ENCODE results near the gene GRIK3.

Gene GRIK3

GRCh38 chr1:36761113-36761512, 273.2 kb downstream of the GRIK3 start:
- no peak for DNase-seq (ENCODE audit: extremely low read depth, low read depth)
- H3K4me3 ChIP-seq (replicated peaks; ENCODE audit: low read depth, low read length), result no peak overlapping the region
- TF ChIP-seq, protein P1, sequence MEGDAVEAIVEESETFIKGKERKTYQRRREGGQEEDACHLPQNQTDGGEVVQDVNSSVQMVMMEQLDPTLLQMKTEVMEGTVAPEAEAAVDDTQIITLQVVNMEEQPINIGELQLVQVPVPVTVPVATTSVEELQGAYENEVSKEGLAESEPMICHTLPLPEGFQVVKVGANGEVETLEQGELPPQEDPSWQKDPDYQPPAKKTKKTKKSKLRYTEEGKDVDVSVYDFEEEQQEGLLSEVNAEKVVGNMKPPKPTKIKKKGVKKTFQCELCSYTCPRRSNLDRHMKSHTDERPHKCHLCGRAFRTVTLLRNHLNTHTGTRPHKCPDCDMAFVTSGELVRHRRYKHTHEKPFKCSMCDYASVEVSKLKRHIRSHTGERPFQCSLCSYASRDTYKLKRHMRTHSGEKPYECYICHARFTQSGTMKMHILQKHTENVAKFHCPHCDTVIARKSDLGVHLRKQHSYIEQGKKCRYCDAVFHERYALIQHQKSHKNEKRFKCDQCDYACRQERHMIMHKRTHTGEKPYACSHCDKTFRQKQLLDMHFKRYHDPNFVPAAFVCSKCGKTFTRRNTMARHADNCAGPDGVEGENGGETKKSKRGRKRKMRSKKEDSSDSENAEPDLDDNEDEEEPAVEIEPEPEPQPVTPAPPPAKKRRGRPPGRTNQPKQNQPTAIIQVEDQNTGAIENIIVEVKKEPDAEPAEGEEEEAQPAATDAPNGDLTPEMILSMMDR (IDR thresholded peaks at IDR 0.05; ENCODE audit: low read depth, low read length, missing control alignments), result no peak

DNA sequence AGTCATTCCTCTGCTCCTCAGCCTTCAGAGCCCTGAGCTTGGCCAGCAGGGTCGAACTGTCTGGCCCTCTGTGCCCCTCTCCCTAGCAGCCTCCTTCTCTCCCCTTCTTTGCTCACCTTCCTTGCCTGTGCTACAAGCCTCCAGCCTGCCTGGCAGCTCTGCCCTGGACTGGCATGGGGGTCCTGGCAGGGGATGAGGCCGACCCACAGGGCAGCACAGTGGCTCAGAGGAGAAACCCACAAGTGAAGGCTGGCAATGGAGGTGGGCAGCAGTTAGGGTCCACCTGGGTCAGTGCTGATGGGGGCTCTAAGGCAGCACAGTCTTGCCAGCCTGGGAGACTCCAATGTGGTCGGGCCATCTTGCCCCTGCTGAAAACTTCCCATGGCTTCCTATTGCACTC, 274.2 kb downstream of the GRIK3 start:
- no peak overlapping the region for H3K4me3 ChIP-seq (replicated peaks; ENCODE audit: low read depth, low read length)
- TF ChIP-seq, protein P1 (IDR thresholded peaks at IDR 0.05; ENCODE audit: low read depth, low read length, missing control alignments), result no peak
- no peak for DNase-seq (ENCODE audit: extremely low read depth, low read depth)

DNA sequence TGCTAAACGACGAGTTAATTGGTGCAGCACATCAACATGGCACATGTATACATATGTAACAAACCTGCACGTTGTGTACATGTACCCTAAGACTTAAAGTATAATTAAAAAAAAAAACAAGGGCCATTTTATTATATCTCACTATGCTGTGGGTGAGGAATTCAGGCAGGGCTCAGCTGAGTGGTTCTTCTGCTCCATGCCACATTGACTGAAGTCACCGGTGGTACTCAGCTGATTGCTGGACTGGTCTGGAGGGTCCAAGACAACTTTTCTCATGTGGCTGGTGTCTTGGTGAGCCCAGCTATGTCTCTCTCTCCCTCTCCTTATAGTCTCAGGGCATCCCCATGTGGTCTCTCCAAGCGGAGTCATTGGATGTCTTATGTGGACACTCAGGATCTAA, 275.0 kb downstream of the GRIK3 start:
- no peak for DNase-seq (ENCODE audit: extremely low read depth, low read depth)
- TF ChIP-seq, protein P1 (IDR thresholded peaks at IDR 0.05; ENCODE audit: low read depth, low read length, missing control alignments), result no peak
- no peak overlapping the region for H3K4me3 ChIP-seq (replicated peaks; ENCODE audit: low read depth, low read length)

DNA sequence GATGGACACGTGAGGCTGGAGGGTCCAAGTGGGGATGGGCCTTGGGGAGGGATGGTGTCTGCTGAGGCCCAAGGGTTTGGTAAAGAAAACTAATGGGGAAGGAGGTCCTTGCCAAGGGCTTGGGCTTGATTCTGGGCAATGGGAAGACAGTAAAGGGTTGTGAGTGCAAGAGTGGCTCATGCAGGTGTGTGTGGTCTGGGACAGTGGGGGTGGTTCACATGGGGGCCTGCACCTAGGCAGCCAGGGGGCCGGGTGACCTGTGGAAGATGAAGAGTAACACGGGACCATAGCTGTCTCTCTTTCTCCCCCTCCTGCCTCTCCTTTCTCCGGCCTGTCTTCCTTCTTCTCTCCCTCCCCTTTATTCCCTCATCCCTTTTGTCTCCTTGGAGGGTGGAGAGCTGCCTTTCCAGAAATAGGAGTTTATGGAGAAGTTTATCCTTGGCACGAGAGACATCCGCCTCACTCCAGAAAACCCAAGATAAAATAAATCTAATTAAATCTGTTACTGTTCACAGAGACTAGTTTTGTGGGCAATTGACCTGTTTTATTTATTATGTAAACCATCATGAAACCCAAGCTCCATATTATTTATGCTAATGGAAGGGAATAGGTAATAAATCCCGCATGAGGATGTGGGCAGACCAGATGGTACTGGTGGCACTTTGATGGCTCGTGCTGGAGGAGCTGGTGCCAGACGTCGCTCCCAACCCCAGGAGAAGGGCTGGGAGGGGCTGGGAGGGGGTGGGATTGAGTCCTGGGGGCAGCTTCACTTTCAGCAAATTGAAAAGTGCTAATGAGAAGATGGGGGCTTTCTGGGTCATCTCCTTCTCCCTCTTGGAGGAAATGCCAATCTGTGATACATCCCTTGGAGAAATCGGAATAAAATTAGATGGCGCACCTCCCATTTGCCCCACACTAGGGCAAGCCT, 278.7 kb downstream of the GRIK3 start:
- no peak for DNase-seq (ENCODE audit: extremely low read depth, low read depth)
- TF ChIP-seq, protein P1 (IDR thresholded peaks at IDR 0.05; ENCODE audit: low read depth, low read length, missing control alignments), result no peak
- H3K4me3 ChIP-seq (replicated peaks; ENCODE audit: low read depth, low read length), result no peak overlapping the region

GRCh38 chr1:36754366-36754765, 279.9 kb downstream of the GRIK3 start:
- TF ChIP-seq, protein P1 (IDR thresholded peaks at IDR 0.05; ENCODE audit: low read depth, low read length, missing control alignments), result no peak
- no peak for DNase-seq (ENCODE audit: extremely low read depth, low read depth)

GRCh38 chr1:36753451-36753850, 280.9 kb downstream of the GRIK3 start:
- no peak for DNase-seq (ENCODE audit: extremely low read depth, low read depth)
- no peak overlapping the region for H3K4me3 ChIP-seq (replicated peaks; ENCODE audit: low read depth, low read length)
- TF ChIP-seq, protein P1 (IDR thresholded peaks at IDR 0.05; ENCODE audit: low read depth, low read length, missing control alignments), result no peak

More at GRCh38 chr1:36754366-36754765, 279.9 kb downstream of the GRIK3 start:
- no peak overlapping the region for H3K4me3 ChIP-seq (replicated peaks; ENCODE audit: low read depth, low read length)
